ENCODE measurements around the gene ZNF132.

Gene ZNF132

DNA sequence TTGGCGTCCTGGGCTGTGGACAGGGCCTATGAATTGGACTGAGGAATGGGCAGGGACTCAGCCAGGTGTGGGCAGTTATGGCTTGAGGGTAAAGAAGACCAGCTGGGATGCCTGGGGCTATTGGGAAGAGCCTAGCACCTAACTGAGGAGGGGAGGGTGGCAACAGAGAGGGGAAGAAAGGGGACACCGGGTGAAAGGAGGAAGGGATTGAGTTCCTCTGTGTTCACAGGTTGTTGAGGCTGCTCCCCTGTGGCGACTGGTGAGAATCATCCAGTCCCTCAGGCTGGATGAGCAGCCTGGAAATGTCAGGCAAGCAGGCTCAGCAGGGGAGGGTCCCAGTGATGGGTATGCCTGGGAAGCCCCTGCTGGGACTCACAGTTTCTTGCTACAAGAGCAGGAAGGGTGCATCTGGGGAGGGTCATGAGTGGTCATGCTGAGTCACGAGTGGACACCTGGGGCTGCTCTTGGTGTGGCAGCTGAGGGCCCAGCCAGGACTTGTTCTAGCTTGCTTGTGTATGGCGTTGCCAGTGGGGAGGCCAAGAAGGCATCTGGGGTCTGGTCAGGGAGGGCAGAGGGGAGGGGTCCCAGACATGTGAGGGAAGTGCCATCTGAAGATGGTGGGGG is 28.4 kb upstream of the ZNF132 start:
- Histone ChIP-seq H3K9ac (ENCODE audit: low read depth in 1 of 2, low read length in 2 of 2) (no peak overlapping the region), H3K27me3 (ENCODE audit: control insufficient read depth in 2 of 2, insufficient read depth in 2 of 2, low read length in 2 of 2) (no peaks in the 10 kb centered on the region), H3K4me3 (ENCODE audit: low read length in 2 of 2) (peak overlapping the region in 1 of 2 donors; percentile 20), H3K4me1 (ENCODE audit: control insufficient read depth in 2 of 2, insufficient read depth in 2 of 2, low read length in 2 of 2) (peaks cover 8 to 11% of the 10 kb centered on the region in 2 donors), H3K27ac (ENCODE audit: low read depth in 2 of 2, low read length in 2 of 2) (no peak overlapping the region), H3K9me3 (ENCODE audit: control insufficient read depth in 2 of 2, low read length in 2 of 2) (no peaks in the 10 kb centered on the region), H3K36me3 (ENCODE audit: control insufficient read depth in 2 of 2, insufficient read depth in 2 of 2, low read length in 2 of 2) (peaks cover 22% of the 10 kb centered on the region in 2 donors)

DNA sequence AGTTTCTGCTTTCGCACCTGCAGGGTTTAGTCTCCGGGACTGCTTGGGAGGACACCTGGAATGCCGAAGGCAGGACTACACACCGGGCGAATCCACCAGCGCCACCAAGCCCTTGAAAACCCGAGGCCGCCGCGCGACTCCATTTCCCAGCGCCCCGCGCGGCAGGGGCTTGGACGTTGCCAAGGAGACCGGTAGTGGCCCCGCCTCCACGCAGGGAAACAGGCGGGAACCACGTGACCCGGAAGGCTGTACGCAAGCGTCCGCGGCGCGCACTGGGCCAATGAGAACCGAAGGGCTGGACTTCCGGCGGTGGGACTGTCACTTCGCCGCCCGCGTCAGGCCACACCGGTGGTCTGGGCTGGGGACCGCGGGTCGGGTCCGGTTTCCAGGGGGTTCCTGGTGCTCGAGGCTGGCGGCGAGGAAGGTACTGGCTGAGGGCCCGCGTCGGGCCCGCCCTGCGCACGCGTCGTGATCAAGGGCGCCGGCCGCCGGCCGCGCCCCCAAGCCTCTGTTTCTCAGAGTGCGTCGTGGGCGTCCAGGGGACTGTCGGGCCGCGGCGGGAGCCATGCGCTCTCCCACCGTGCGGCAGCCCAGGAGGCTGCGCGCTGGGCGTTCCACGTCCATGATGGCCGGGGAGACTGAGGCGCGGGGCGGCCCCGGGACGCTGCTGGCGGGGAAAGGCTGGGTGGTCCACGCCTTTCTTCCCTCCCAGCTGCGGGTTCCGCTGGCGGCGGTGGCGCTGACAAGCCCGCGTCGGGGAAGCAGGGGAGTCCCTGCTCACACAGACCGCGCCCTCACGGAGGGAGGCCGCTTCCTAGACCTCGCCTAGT is 27.0 kb upstream of the ZNF132 start, which contains the start of gene ZNF324:
TSS of gene ZNF324 (plus strand) at position 321 of the 830 bp plus-strand sequence. CDS start 2,106 bp downstream, outside the sequence.
- peak within 1 kb of the TSS; percentile 47 to 70 for H3K27ac ChIP-seq (ENCODE audit: low read depth in 2 of 2, low read length in 2 of 2)
- H3K27me3 ChIP-seq (ENCODE audit: control insufficient read depth in 2 of 2, insufficient read depth in 2 of 2, low read length in 2 of 2), result no peaks in the 10 kb centered on the region
- peaks cover 8 to 11% of the 10 kb centered on the region in 2 donors for H3K4me1 ChIP-seq (ENCODE audit: control insufficient read depth in 2 of 2, insufficient read depth in 2 of 2, low read length in 2 of 2)
- H3K9ac ChIP-seq (ENCODE audit: low read depth in 1 of 2, low read length in 2 of 2), result peak within 1 kb of the TSS; percentile 80 to 89
- peak within 1 kb of the TSS; percentile 66 to 84 for H3K4me3 ChIP-seq (ENCODE audit: low read length in 2 of 2)
- peaks cover 10 to 11% of the 10 kb centered on the region in 2 donors for H3K36me3 ChIP-seq (ENCODE audit: control insufficient read depth in 2 of 2, insufficient read depth in 2 of 2, low read length in 2 of 2)
- H3K9me3 ChIP-seq (ENCODE audit: control insufficient read depth in 2 of 2, low read length in 2 of 2), result no peaks in the 10 kb centered on the region

DNA sequence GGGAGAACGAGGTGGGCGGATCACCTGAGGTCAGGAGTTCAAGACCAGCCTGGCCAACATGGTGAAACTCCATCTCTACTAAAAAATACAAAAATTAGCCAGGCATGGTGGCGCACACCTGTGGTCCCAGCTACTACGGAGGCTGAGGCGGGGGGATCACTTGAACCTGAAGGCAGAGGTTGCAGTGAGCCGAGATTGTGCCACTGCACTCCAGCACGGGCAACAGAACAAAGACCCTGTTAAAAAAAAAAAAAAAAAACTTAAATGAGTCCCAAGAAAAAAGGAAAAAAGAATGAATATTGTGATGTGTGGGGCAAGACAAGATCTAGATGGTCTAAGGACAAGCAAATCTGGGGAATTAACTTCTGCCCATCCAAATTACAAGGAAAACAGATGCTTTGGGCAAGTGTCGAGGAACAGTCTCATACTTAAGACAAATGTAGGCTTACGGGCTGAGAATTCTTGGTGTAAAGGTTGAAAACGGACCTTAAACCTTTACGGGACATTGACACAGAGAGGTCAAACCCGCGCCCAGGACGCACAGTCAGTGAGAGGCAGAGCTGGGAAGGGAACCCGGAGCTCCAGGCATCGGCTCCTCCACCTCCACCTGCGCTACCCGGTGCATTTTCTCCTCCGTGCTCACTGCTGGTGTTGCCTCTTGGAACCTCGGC is 26.3 kb upstream of the ZNF132 start:
- H3K36me3 ChIP-seq (ENCODE audit: control insufficient read depth in 2 of 2, insufficient read depth in 2 of 2, low read length in 2 of 2), result peaks cover 7 to 9% of the 10 kb centered on the region in 2 donors
- no peaks in the 10 kb centered on the region for H3K9me3 ChIP-seq (ENCODE audit: control insufficient read depth in 2 of 2, low read length in 2 of 2)
- peaks cover 8 to 11% of the 10 kb centered on the region in 2 donors for H3K4me1 ChIP-seq (ENCODE audit: control insufficient read depth in 2 of 2, insufficient read depth in 2 of 2, low read length in 2 of 2)
- H3K9ac ChIP-seq (ENCODE audit: low read depth in 1 of 2, low read length in 2 of 2), result peak overlapping the region; percentile 49 to 50
- H3K27ac ChIP-seq (ENCODE audit: low read depth in 2 of 2, low read length in 2 of 2), result no peak overlapping the region
- no peaks in the 10 kb centered on the region for H3K27me3 ChIP-seq (ENCODE audit: control insufficient read depth in 2 of 2, insufficient read depth in 2 of 2, low read length in 2 of 2)
- H3K4me3 ChIP-seq (ENCODE audit: low read length in 2 of 2), result peak overlapping the region; percentile 66 to 84

DNA sequence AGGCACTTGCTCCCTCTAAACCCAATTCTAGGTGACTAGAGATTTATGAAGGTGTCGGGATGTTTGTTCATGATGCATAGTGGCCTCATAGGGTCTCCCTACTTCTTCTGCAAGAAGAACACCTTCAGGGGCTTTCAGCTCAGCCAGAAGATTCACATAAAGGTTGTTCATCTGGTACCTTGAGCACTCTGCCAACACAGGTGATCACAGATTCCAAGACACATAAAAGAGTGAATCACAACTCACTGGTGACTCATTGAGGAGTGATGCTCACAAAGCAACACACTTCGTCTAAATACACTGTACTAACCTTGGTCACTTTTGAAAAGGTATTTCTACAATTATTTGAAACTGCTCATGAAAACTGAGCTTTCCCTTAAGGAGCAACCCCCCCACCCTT is 20.1 kb upstream of the ZNF132 start:
- Histone ChIP-seq H3K9me3 (ENCODE audit: control insufficient read depth in 2 of 2, low read length in 2 of 2) (no peaks in the 10 kb centered on the region), H3K27me3 (ENCODE audit: control insufficient read depth in 2 of 2, insufficient read depth in 2 of 2, low read length in 2 of 2) (no peaks in the 10 kb centered on the region), H3K27ac (ENCODE audit: low read depth in 2 of 2, low read length in 2 of 2) (no peak overlapping the region), H3K4me3 (ENCODE audit: low read length in 2 of 2) (no peak overlapping the region), H3K9ac (ENCODE audit: low read depth in 1 of 2, low read length in 2 of 2) (no peak overlapping the region), H3K4me1 (ENCODE audit: control insufficient read depth in 2 of 2, insufficient read depth in 2 of 2, low read length in 2 of 2) (no peaks in the 10 kb centered on the region), H3K36me3 (ENCODE audit: control insufficient read depth in 2 of 2, insufficient read depth in 2 of 2, low read length in 2 of 2) (peaks cover 6 to 10% of the 10 kb centered on the region in 2 donors)

DNA sequence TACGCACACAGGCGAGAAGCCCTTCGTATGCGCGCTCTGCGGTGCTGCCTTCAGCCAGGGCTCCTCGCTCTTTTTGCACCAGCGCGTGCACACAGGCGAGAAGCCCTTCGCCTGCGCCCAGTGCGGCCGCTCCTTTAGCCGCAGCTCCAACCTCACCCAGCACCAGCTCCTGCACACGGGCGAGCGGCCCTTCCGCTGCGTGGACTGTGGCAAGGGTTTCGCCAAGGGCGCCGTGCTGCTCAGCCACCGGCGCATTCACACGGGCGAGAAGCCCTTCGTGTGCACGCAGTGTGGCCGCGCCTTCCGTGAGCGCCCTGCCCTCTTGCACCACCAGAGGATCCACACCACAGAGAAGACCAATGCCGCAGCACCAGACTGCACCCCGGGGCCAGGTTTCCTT is 16.2 kb upstream of the ZNF132 start:
- no peak overlapping the region for H3K9ac ChIP-seq (ENCODE audit: low read depth in 1 of 2, low read length in 2 of 2)
- no peak overlapping the region for H3K27ac ChIP-seq (ENCODE audit: low read depth in 2 of 2, low read length in 2 of 2)
- peaks cover 9 to 14% of the 10 kb centered on the region in 2 donors for H3K36me3 ChIP-seq (ENCODE audit: control insufficient read depth in 2 of 2, insufficient read depth in 2 of 2, low read length in 2 of 2)
- no peaks in the 10 kb centered on the region for H3K27me3 ChIP-seq (ENCODE audit: control insufficient read depth in 2 of 2, insufficient read depth in 2 of 2, low read length in 2 of 2)
- H3K4me3 ChIP-seq (ENCODE audit: low read length in 2 of 2), result no peak overlapping the region
- no peaks in the 10 kb centered on the region for H3K9me3 ChIP-seq (ENCODE audit: control insufficient read depth in 2 of 2, low read length in 2 of 2)
- H3K4me1 ChIP-seq (ENCODE audit: control insufficient read depth in 2 of 2, insufficient read depth in 2 of 2, low read length in 2 of 2), result peaks cover under 1 to 4% of the 10 kb centered on the region in 2 donors

DNA sequence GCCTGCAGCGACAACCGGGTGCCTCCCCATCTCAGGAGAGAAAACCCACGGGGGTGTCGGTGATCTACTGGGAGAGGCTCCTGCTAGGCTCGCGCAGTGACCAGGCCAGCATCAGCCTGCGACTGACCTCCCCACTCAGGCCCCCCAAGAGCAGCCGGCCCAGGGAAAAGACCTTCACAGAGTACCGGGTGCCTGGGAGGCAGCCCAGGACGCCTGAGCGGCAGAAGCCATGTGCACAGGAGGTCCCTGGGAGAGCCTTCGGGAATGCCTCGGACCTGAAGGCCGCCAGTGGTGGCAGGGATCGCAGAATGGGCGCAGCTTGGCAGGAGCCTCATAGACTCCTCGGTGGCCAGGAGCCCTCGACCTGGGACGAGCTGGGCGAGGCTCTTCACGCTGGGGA is 15.4 kb upstream of the ZNF132 start:
- Histone ChIP-seq H3K27ac (ENCODE audit: low read depth in 2 of 2, low read length in 2 of 2) (no peak overlapping the region), H3K9ac (ENCODE audit: low read depth in 1 of 2, low read length in 2 of 2) (no peak overlapping the region), H3K27me3 (ENCODE audit: control insufficient read depth in 2 of 2, insufficient read depth in 2 of 2, low read length in 2 of 2) (no peaks in the 10 kb centered on the region), H3K4me3 (ENCODE audit: low read length in 2 of 2) (no peak overlapping the region), H3K36me3 (ENCODE audit: control insufficient read depth in 2 of 2, insufficient read depth in 2 of 2, low read length in 2 of 2) (peaks cover 9 to 14% of the 10 kb centered on the region in 2 donors), H3K9me3 (ENCODE audit: control insufficient read depth in 2 of 2, low read length in 2 of 2) (no peaks in the 10 kb centered on the region), H3K4me1 (ENCODE audit: control insufficient read depth in 2 of 2, insufficient read depth in 2 of 2, low read length in 2 of 2) (peaks cover 7 to 8% of the 10 kb centered on the region in 2 donors)

DNA sequence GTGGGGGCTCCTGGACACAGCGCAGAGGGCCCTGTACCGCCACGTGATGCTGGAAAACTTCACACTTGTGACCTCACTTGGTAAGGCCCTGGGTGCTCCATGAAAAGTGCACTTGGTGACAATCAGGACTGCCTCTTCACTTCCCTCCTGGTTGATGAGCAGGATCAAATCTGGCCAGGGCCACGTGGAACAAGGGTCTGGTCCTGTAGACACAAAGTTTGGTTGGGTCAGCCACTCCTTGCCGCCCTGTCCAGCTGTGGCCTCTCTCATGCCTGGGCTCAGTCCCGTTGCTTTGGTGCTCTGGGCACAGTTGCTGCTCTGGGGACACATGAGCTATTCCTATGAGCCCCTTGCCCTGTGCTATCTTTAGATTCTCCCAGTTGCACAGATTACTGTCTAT is 13.8 kb upstream of the ZNF132 start:
- H3K36me3 ChIP-seq (ENCODE audit: control insufficient read depth in 2 of 2, insufficient read depth in 2 of 2, low read length in 2 of 2), result peaks cover 9 to 14% of the 10 kb centered on the region in 2 donors
- H3K9me3 ChIP-seq (ENCODE audit: control insufficient read depth in 2 of 2, low read length in 2 of 2), result peaks cover 0 to 1% of the 10 kb centered on the region in 2 donors
- no peaks in the 10 kb centered on the region for H3K27me3 ChIP-seq (ENCODE audit: control insufficient read depth in 2 of 2, insufficient read depth in 2 of 2, low read length in 2 of 2)
- H3K9ac ChIP-seq (ENCODE audit: low read depth in 1 of 2, low read length in 2 of 2), result no peak overlapping the region
- H3K27ac ChIP-seq (ENCODE audit: low read depth in 2 of 2, low read length in 2 of 2), result no peak overlapping the region
- H3K4me3 ChIP-seq (ENCODE audit: low read length in 2 of 2), result no peak overlapping the region
- H3K4me1 ChIP-seq (ENCODE audit: control insufficient read depth in 2 of 2, insufficient read depth in 2 of 2, low read length in 2 of 2), result peaks cover 7 to 8% of the 10 kb centered on the region in 2 donors

DNA sequence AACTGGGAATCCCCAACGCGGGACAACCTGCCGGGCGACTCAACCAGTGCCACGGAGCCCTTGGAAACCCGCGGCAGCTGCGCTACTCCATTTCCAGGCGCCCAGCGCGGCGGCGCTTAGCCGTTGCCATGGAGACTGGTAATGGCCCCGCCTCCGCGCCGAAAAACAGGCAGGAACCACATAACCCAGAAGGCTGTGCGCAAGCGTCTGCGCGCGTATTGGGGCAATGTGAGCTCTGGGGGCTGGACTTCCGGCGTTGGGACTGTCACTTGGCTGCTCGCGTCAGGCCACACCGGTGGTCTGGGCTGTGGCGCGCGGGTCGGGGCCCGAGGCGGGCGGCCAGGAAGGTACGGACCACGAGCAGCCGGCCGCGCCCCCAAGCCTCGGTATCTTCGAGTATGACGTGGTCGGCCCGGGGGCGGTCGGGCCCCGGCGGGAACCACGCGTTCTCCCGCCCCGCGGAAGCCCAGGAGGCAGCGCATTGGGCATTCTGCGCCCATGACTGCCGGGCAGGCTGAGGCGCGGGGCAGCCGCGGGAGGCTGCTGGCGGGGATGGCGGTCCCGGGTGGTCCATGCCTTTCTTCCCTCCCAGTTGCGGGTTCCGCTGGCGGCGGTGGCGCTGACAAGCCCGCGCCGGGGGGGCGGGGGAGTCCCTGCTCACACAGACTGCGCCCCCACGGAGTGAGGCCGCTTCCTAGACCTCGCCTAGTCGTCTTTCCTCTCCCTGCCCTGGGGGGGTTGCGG is 11.6 kb upstream of the ZNF132 start, which contains the start of gene ZNF324B:
TSS of gene ZNF324B (plus strand) at position 265 of the 744 bp plus-strand sequence. CDS start 2,080 bp downstream, outside the sequence.
- Histone ChIP-seq H3K27me3 (ENCODE audit: control insufficient read depth in 2 of 2, insufficient read depth in 2 of 2, low read length in 2 of 2) (no peaks in the 10 kb centered on the region), H3K27ac (ENCODE audit: low read depth in 2 of 2, low read length in 2 of 2) (peak within 1 kb of the TSS; percentile 22 to 58), H3K9ac (ENCODE audit: low read depth in 1 of 2, low read length in 2 of 2) (peak within 1 kb of the TSS; percentile 60 to 77), H3K4me1 (ENCODE audit: control insufficient read depth in 2 of 2, insufficient read depth in 2 of 2, low read length in 2 of 2) (peaks cover 7 to 8% of the 10 kb centered on the region in 2 donors), H3K9me3 (ENCODE audit: control insufficient read depth in 2 of 2, low read length in 2 of 2) (peaks cover 0 to 2% of the 10 kb centered on the region in 2 donors), H3K36me3 (ENCODE audit: control insufficient read depth in 2 of 2, insufficient read depth in 2 of 2, low read length in 2 of 2) (peaks cover 6% of the 10 kb centered on the region in 2 donors), H3K4me3 (ENCODE audit: low read length in 2 of 2) (peak within 1 kb of the TSS; percentile 65 to 89)

DNA sequence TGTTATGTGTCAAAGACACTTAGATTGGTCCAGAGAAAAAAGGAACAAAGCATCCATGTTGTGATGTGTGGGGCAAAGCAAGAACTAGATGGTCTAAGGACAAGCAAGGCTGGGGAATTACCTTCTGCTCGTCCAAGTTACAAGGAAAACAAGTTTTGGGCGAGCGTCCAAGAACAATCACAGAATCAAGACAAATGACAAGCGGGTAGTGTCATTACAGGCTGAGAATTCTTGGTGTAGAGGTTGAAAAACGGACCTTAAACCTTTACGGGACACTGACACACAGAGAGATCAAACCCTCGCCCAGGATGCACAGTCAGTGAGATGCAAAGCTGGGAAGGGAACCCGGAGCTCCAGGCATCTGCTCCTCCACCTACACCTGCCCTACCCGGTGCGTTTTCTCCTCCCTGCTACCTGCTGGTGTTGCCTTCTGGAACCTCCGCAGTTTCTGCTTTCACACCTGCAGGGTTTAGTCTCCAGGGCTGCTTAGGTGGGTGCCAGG is 11.0 kb upstream of the ZNF132 start:
- Histone ChIP-seq H3K36me3 (ENCODE audit: control insufficient read depth in 2 of 2, insufficient read depth in 2 of 2, low read length in 2 of 2) (peaks cover 3 to 4% of the 10 kb centered on the region in 2 donors), H3K4me1 (ENCODE audit: control insufficient read depth in 2 of 2, insufficient read depth in 2 of 2, low read length in 2 of 2) (peaks cover 7 to 8% of the 10 kb centered on the region in 2 donors), H3K27ac (ENCODE audit: low read depth in 2 of 2, low read length in 2 of 2) (no peak overlapping the region), H3K9me3 (ENCODE audit: control insufficient read depth in 2 of 2, low read length in 2 of 2) (peaks cover 0 to 2% of the 10 kb centered on the region in 2 donors), H3K27me3 (ENCODE audit: control insufficient read depth in 2 of 2, insufficient read depth in 2 of 2, low read length in 2 of 2) (no peaks in the 10 kb centered on the region), H3K9ac (ENCODE audit: low read depth in 1 of 2, low read length in 2 of 2) (peak overlapping the region; percentile 32 to 60), H3K4me3 (ENCODE audit: low read length in 2 of 2) (peak overlapping the region; percentile 65 to 89)

All from mucosa of rectum (tissue), 2 donors.